A549 (cell line): ENCODE results near the gene C12orf43.

Source experiments
- BHLHE40 ChIP-seq: IDR thresholded peaks from 2 replicates; pipeline ENCODE4 v1.6.1; 2012; ENCODE audit warnings: low read depth, low read length, inconsistent platforms
- CBX2 ChIP-seq: fragments of 200-600 bp; sonication (generic); IDR thresholded peaks from 2 replicates; pipeline ENCODE4 v1.6.1; 2016; ENCODE audit warnings: low read depth, mild to moderate bottlenecking, borderline replicate concordance
- CTCF ChIP-seq: fragments of >200 bp; sonication (Bioruptor Twin); formaldehyde crosslinking; IDR thresholded peaks from 3 replicates; pipeline ENCODE4 v1.5.1; 2016
- HMGXB4 ChIP-seq: fragments of 250-450 bp; sonication (Bioruptor Pico); IDR thresholded peaks from 2 replicates; pipeline ENCODE4 v1.5.0; 2021; ENCODE audit warnings: mild to moderate bottlenecking, moderate library complexity, borderline replicate concordance
- JUNB ChIP-seq: fragments of >200 bp; sonication (Bioruptor Twin); formaldehyde crosslinking; IDR thresholded peaks from 2 replicates; pipeline ENCODE4 v1.6.1; 2016
- MAFK ChIP-seq: fragments of 450-650 bp; IDR thresholded peaks from 2 replicates; pipeline ENCODE4 v1.6.1; 2014; ENCODE audit not compliant: partially characterized antibody
- MYC ChIP-seq: IDR thresholded peaks from 2 replicates; pipeline ENCODE4 v1.6.1; 2012; ENCODE audit warnings: mild to moderate bottlenecking, inconsistent platforms, low read length, improper control_type of control experiment, borderline replicate concordance
- POLR2A ChIP-seq: IDR thresholded peaks from 2 replicates; pipeline ENCODE4 v1.6.1; 2012; ENCODE audit warnings: mild to moderate bottlenecking, low read length
- RAD21 ChIP-seq, 2 experiments: fragments of >200 bp in 1 of 2; sonication (Bioruptor Twin) in 1 of 2; formaldehyde crosslinking in 1 of 2; IDR thresholded peaks in 1 of 2; conservative IDR thresholded peaks in 1 of 2; 2 replicates in 1 of 2; 3 replicates in 1 of 2; pipeline ENCODE4 v1.6.1; 2012 to 2018; ENCODE audit warnings: inconsistent platforms in 1 of 2
- SREBF2 ChIP-seq: fragments of 450-650 bp; IDR thresholded peaks from 2 replicates; pipeline ENCODE4 v1.6.1; 2014; ENCODE audit warnings: mild to moderate bottlenecking, moderate library complexity
- ZNF302 ChIP-seq: fragments of 250-450 bp; sonication (Bioruptor Pico); IDR thresholded peaks from 2 replicates; pipeline ENCODE4 v1.9.0; 2021; ENCODE audit warnings: inconsistent platforms, mild to moderate bottlenecking, moderate library complexity
- TF ChIP-seq, protein P1 (sequence below): IDR thresholded peaks from 2 replicates; pipeline ENCODE4 v1.6.1; 2012

- TF ChIP-seq CTCF (no peak), ZNF302 (CRISPR knock-in tag) (no peak), JUNB (no peak), SREBF2 (no peak), CBX2 (no peak), HMGXB4 (CRISPR knock-in tag) (no peak), MYC (no peak), RAD21 (conservative IDR thresholded peaks at IDR 0.05 in 1 of 2, IDR thresholded peaks at IDR 0.05 in 1 of 2) (no peak), BHLHE40 (no peak), POLR2A (no peak), MAFK (no peak)
- TF ChIP-seq, protein P1, sequence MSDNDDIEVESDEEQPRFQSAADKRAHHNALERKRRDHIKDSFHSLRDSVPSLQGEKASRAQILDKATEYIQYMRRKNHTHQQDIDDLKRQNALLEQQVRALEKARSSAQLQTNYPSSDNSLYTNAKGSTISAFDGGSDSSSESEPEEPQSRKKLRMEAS, result no peak
These were observed 27.6 kb downstream of the C12orf43 start for GRCh38 chr12:120988658-120989057.
